GM19035 (cell line): Measurements from ENCODE around the gene TRIO.

ENCODE experiments used
- ATAC-seq: cut with Tn5 transposase; IDR thresholded peaks from one replicate; pipeline ENCODE4 v1.9.1; 2021; ENCODE audit not compliant: unreplicated experiment

TRIO gene

DNA sequence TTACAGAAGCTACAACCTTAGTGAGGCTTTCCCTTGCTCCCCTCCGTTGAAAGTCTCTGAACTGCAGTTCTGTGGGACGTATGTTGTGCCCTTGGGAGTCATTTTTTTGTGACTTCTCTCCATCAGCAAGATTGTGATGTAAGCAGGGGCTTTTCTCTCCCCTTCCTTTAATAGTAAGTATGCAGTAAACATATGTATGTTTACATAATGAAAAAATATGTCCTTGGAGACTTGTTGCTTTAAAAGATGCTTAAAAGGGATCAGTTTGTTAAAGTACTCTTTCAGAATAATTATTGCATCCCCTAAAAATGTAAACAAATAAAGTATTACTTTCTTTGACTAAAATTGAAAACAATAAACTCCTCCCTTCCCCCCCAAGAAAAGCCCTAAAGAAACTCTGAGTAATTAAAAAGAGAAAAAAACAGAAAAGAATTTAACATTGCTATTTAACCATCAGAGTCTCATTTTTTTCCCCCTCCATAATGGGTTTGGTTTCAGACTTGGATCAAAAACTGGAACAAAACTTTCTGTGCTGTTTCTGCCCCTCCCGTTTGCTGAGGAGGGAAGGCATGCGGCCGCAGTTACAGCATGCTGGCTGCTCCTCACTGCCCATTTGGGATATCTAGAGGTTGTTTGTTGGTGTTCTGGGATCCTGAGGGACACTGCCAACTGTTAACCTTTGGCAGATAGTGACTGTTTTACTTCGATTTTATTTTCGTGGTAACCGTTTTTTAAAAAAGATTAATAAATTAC, 40.2 kb downstream of the TRIO start:
- ATAC-seq, result no peak

DNA sequence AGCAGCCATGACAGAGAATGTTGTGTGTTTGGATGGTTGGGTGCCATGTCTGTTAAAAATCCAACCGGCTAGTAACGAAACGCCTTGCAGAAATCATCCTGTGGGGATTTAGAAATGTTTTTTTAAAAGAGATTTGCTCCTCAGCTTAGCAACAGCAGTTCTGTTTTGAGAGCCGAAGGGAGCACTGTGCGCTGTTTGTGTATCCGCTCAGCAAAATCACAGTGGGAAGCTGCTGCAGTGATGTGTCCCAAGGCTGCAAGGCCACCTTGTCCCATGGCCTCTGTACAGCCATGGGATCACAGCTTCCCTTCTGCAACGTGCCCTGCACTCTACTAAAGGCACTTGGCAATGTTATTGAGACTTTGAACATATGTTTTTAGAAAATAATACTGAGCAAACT, 40.9 kb downstream of the TRIO start:
- ATAC-seq, result no peak

DNA sequence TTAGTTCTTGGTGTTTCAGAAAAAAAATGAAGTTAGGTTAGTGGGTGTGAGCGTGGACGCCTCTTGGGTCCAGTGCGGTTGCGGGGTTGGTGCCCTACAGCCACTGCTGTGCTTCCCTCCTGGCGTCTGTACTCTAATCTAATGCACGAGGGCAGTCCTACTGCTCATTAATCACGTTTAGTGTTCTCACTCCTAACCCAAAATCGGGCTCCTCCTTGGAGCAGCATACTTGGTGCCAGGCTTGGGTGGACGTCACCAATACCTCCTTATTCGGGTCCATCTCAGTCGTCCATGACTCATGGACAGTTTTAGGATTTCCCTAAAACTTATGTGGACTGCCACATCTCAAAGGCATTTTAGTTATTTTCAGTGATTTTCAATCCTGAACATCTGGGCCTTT, 41.6 kb downstream of the TRIO start:
- no peak for ATAC-seq

DNA sequence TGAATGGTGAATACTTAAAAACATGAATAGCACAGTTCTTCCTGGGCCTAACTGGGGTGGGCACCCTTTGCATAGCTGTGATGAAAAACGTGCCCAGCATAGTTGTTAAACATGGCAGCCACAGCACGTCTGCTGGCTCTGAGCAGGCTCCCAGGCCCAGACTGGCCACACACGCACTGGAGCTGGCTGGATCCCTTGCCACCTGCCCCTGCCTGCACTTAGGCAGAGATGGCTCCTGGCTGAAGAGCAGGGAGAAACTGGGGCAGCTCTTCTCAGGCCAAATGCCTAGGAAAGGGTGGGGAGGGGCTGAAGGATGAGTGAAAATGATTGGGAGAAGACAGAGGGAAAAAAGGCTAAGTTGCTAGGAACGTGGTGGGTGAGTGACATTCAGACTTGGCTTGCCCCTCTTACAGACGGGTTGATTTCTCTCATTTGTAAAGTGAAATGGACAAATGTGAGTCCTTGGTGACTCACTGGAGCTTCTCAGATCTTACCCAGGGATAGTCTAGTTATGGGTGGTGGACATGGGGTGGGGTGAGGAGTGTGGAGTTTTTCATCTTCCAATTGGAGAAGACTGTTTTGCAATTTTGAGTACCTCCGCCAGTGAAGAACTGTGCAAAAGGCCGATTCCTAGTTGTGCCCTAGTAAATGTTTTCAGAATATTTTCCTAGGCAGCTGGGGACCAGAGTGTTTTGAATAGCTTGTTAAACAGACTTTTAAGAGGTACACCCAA, 42.4 kb downstream of the TRIO start:
- no peak for ATAC-seq

DNA sequence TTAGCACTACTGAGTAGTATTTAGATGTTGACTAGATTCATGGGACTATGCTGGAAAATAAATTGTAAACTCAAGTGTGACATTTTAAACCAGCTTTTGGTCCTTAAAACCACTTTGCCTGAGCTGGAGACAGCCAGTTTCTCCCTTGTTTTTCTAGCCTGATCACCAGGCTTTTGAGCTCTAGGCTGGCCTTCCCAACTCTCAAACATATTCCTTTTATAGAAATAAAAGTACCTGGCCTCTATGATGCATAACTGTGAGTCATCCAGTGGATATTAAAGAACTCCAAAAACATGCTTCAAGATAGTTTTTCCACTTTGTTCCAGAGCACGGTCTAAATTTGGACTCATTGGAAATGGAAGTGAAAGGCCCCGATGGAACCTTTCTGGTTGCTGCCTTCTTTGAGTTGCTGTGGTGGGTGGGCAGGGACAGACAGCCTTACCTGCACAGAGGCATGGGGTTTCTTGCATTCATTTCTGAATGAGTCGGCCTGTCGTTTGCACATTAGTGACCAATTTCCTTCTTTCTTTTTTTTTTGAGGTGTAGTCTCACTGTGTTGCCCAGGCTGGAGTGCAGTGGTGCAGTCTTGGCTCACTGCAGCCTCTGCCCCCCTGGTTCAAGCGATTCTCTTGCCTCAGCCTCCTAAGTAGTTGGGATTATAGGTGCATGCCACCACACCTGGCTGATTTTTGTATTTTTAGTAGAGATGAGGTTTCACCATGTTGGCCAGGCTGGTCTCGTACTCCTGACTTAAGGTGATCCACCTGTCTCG, 43.1 kb downstream of the TRIO start:
- no peak for ATAC-seq

DNA sequence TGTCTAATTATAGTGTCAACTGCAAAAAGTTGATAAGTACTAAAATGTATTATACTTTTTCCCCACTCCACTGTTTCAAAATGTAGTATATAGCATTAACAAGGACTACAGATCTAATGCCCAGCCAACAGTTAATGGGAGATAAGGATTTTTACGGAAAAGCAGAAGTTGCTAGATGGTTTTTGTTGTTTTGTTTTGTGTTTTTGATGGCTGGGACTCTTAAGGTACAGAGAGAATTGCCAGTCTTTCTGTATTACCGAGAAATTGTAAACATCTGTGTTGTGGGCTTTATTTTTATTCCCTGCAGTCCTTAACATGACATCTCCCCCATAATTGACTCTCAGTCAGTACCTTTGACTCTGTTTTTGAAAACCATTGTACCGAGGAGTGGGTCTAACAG, 44.0 kb downstream of the TRIO start:
- no peak for ATAC-seq

DNA sequence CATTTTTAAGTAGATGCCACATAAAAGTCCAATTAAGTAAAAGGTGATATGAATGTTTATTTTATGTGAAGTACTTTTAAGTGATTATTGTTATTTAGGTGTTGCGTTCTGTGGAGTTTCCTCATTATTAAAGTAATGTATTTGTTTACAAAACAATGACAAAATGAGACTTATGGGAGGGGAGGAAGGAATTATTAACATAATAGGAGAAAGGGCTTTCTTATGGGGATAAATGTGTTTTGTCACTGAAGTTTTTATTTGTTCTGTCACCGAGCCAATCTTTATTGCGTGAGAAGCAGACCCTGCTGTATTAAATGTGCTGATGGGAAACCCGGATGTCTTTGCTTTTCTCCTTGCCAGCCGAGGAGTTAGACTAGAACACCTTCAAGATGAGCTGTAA, 44.5 kb downstream of the TRIO start:
- no peak for ATAC-seq

DNA sequence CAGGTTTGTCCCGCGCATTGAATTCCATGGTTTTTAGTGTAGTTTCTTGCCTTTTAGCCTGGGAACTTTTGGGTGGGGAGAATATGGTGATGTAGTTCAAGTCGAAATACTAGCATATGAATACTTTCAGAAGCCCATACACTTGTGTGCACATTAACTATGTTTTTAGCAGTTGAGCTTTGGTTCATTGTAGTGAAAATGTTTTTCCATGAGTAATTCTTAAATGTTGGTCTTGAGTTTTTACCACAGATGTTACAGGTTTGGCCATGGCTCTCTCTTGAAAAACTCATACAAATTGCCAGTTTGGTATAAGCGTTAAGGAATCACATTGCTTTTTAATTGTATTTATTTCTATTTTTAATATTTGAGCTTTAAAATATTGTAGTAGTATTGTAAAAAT, 45.6 kb downstream of the TRIO start:
- no peak for ATAC-seq

DNA sequence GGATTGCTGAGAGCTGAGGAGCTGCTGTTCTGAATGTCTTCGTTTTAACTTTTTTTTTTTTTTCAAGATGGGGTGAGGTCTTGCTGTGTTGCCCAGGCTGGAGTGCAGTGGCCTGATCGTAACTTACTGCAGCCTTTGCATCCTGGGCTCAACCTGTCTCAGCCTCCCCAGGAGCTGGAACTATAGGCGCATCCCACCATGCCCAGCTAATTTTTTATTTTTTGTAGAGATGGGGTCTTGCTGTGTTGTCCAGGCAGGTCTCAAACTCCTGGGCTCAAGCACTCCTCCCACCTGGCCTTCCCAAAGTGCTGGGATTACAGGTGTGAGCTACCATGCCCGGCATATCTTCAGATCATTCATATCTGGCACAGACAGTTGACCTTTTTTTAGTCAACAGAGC, 46.5 kb downstream of the TRIO start:
- ATAC-seq, result no peak

DNA sequence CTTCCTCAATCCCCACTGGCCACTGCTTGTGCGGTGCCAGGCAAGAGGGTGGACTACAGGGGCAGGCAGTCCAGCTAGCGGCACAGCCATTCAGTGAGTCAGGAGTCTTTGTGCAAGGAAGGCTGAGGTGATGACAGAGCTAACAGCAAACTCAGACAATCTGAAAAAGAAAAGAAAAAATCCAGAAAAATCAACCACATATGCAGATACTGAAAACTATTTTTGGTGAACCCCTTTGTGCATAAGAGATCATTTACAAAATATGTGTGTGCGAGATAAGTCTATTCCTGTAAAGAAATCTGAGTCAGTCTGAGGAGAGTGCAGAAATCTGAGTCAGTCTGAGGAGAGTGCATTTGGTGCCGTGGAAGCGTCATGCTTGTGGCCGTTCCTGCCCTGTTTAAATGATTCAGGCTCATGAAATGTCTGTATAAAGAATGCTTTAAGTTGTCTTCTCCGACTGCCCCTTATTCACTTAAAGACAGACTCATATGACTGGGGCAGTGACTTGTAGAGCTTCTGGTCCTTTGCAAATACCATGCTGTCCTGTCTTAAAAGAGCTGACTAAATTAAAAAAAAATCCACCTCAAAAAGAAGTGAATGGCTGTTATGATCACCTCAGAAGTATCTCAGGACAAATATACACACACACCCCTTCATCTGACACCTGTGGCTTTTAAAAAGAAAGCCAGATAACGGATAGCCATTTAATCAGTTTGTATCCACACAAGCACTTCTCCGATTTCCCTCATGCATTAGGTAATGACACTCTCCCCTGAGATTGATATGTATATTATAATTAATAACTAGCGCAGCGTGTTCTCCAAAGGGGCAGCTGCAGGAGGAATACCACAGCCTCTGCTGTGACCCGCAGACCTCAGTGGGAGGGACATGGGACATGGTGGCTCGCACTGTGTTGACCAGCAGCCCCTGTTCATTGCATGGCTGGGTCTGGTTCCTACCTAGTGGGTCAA, 47.3 kb downstream of the TRIO start:
- no peak for ATAC-seq

DNA sequence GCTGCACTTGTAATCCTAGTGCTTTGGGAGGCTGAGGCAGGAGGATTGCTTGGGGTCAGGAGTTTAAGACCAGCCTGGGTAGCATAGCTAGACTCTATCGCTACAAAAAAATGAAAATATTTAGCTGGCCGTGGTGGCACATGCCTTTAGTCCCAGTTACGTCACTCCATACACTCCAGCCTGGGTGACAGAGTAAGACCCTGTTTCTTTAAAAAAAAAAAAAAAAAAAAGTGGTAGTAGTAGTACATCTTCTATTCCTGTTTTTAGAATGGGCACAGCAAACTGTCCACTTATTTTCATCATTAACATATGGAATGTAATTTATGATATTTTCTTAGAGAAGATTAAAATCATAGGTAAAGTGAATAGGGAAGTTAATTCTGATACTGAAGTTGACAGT, 48.2 kb downstream of the TRIO start:
- ATAC-seq, result no peak

DNA sequence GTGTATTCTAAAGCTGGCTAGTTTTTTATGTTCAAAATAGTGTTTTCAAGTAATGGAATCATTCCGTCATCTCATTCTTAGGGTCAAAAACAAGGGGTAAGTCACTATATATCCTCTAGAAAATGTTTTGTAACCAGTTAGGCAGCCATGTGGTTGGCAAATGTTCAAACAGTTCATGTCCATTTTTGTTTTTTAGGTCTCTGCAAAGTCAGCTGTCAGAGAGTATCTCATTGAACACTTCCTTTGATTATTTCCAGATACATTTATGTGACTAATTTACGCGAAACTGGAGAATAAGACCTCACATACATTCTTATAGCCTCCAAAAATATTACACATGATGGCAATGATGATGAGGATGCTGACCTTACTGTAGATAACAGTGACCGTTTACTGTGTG, 50.4 kb downstream of the TRIO start:
- ATAC-seq, result no peak

DNA sequence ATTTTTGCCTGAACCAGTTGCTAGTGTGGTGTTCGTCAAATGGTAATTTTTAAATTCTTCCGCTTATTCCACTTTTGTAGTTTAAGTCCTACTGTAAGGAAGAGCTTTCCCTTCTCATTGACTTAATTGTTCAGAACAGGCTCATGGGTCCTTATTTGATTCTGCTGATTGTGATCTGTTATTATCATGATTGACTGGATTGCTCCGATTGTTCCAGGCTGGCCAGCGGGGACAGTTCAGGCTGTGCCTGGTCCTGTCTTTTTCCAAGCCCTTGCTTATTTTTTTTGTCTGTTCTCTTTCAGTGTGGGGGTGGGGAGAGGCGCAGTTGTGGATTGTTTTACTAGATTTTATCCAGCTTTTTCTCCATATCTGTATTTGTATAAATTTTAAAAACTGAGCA, 52.4 kb downstream of the TRIO start:
- ATAC-seq, result no peak

DNA sequence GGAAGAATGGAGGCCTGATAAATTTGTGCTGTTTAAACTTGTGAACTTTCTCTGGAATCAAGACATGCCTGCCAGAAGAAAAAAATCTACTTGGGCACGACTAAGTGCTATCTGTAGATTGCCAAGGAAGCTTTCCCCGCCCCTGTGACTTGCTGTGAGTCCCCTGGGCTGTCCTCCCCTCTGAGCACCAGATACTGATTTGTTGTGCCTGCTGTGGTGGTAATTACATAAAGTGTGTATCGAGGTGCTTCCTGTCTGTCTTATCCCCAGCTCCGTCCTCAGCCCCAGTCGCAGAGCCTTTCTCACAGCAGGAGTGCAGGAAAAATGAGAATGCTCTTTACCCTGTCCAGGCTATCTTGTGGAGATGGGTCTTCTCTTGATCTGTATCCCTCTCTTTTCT, 53.9 kb downstream of the TRIO start:
- no peak for ATAC-seq

DNA sequence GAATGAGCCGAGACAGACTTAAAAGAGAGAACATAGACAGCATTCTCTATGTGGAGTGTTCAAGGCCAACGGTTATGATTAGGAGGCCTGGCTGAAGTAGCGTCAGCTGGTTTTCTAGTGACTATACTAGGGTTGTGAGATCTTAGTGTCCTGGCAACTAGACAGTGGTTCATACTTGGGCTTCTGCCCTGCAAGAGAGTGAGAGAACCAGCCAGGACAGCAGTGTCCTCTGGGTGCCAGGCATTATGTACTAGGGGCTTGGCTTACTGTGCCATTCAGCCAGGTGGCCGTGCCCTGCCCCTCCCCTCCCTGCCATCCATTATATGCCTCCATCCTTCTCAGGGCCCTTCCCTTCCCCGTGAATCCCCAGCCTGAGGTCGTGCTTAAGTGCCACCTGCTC, 56.8 kb downstream of the TRIO start:
- ATAC-seq, result no peak

DNA sequence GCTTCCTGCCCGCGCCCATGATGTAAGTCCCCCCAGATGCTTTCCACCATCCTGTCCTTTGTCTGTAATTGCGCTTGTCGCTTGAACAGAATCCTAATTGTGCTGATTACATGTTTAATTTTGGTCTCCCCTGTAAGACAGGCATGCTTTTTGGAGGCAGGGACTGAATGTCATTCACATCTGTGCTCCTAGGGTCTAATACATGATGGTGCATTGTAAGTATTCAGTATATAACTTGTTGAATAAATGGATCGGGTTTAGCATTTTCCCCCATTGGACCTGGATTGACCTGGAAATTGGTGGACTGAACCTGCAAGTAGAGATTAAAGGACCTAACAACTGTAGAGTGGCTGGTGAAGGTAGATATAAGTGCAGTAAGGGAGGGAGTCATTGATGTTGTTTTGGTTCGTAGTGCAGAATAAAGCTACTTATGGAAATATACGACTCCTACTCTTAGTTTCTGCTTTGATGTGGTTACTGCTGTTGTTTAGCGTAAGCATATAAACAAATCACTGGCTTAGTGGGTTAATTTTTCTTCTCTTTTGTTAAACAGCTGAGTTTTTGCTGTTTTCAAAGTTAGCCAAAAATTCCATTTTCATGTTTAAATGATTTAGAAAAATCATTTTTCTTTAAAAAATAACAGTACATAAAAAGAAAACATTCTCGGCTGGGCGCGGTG, 57.3 kb downstream of the TRIO start:
- ATAC-seq, result no peak

DNA sequence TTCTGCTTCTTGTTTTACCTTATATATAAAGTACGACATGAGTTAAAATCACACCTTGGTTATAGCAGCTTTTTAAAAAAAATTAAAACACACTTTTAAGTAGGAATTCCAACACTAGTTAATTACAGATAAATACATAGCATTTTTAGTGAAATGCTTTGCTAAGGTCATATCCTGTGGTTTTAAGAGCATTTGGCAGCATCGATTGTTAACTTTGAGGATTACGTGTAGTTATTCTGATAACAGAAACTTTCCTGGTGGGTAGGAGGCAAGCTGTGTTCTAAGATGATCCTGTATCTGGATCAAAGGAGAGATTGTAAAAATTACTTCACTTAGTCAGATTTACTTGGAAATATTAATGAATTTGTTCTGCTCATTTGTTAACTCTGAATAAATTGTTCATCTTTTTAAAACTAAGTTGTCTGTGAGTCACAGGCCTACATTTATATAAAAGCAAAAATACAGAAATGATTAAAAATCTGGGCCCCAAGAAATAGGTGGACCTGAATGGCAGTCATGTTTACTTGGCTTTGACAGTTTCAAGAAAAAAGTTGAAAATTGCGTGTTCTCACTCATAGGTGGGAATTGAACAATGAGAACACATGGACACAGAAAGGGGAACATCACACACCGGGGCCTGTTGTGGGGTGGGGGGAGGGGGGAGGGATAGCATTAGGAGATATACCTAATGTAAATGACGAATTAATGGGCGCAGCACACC, 58.3 kb downstream of the TRIO start:
- no peak for ATAC-seq

DNA sequence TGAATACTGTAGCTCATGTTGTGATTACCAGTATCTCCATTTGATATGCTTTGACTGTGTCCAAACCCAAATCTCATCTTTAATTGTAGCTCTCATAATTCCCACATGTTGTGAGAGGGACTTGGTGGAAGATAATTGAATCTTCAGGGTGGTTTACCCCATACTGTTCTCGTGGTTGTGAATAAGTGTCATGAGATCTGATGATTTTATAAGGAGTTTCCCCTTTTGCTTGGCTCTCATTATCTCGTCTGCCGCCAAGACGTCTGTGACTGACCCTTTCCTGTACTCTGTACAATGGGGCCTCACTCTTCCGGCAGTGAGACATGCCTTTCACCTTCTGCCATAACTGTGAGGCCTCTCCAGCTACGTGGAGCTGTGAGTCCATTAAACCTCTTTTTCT, 59.3 kb downstream of the TRIO start:
- ATAC-seq, result no peak

DNA sequence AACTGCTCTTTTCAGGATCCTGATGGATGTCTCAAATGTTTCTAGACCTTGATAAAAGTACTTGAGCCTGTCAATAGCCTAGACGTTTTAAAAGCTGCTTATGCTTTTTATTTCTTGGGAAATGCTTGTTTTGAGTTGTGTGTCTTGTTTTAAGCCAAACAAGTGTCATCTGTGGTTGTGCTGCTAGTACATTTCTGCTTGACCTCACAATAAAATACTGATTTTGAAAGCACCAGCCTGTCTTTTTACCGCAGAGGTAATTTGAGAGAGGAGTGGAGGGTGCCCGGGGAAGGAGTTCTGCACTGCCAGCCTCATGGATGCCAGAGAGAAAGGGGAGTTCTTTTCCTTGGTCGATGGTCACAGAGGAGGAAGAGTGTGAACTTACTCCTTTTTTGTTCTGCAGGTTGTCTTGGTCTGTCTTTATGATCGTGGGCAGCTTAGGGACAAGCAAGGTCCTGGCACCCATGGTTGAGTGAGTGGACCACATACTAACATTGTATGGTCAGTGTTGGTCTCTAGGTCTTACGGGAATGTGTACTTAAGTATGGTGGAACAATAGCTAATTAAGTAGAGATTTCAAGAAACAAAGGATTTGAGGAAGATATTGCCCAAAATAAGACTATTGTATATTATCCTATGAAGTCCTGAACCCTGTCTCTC, 61.0 kb downstream of the TRIO start:
- ATAC-seq, result no peak
